ENCODE measurements around the gene UST. TPM values are rescaled to one million over a fixed set of nuclear protein-coding genes. Genes with fewer than 3 reads are reported as not detected.
A peak's percentile ranks its signal among the peaks of the same experiment; 100 is the strongest.
"Not testable (repeated sequence)": the region's sequence is repeated elsewhere in the genome, so short reads cannot be mapped to it uniquely, and the experiment has no call there.

Gene UST
- total and polyA plus RNA-seq, 2 experiments from 2014 or later: 2.9 to 4.0 TPM

- Histone ChIP-seq H3K4me3 (no peak overlapping the region), H3K4me1 (ENCODE audit: low read depth) (peaks cover 26% of the 10 kb centered on the region), H3K9me3 (ENCODE audit: low read depth) (no peaks in the 10 kb centered on the region), H3K27me3 (no peaks in the 10 kb centered on the region), H3K36me3 (no peaks in the 10 kb centered on the region), H3K27ac (peak overlapping the region; percentile 69)
- no peak for TF ChIP-seq CTCF (IDR thresholded peaks at IDR 0.05; ENCODE audit: low read depth, low read length)
- DNase-seq (ENCODE audit: low read depth in 1 of 2, low spot score in 1 of 2): peak in 1 of 2 donors; percentile 13
These were observed 14.7 kb downstream of the UST start for GRCh38 chr6:148761527-148762011.

GRCh38 chr6:148762231-148762630, 15.4 kb downstream of the UST start:
- Histone ChIP-seq H3K27ac (peak overlapping the region; percentile 69), H3K27me3 (no peaks in the 10 kb centered on the region), H3K4me3 (no peak overlapping the region), H3K4me1 (ENCODE audit: low read depth) (peaks cover 26% of the 10 kb centered on the region), H3K36me3 (no peaks in the 10 kb centered on the region), H3K9me3 (ENCODE audit: low read depth) (no peaks in the 10 kb centered on the region)
- no peak for DNase-seq (ENCODE audit: low read depth in 1 of 2, low spot score in 1 of 2)
- no peak for TF ChIP-seq CTCF (IDR thresholded peaks at IDR 0.05; ENCODE audit: low read depth, low read length)

GRCh38 chr6:148764259-148765020, 17.6 kb downstream of the UST start:
- H3K36me3 ChIP-seq; H3K4me3 ChIP-seq; DNase-seq (ENCODE audit: low read depth in 1 of 2, low spot score in 1 of 2); H3K9me3 ChIP-seq (ENCODE audit: low read depth); H3K27me3 ChIP-seq; H3K27ac ChIP-seq: not testable (repeated sequence)
- H3K4me1 ChIP-seq (ENCODE audit: low read depth): peaks cover 26% of the 10 kb centered on the region

- no peak for DNase-seq (ENCODE audit: low read depth in 1 of 2, low spot score in 1 of 2)
- Histone ChIP-seq H3K36me3 (no peaks in the 10 kb centered on the region), H3K4me3 (no peak overlapping the region), H3K4me1 (ENCODE audit: low read depth) (peaks cover 14% of the 10 kb centered on the region), H3K27me3 (no peaks in the 10 kb centered on the region), H3K9me3 (ENCODE audit: low read depth) (no peaks in the 10 kb centered on the region), H3K27ac (no peak overlapping the region)
- no peak for TF ChIP-seq CTCF (IDR thresholded peaks at IDR 0.05; ENCODE audit: low read depth, low read length)
These were observed 19.3 kb downstream of the UST start for GRCh38 chr6:148765898-148766808.

GRCh38 chr6:148768646-148769270, 21.9 kb downstream of the UST start:
- no peak for TF ChIP-seq CTCF (IDR thresholded peaks at IDR 0.05; ENCODE audit: low read depth, low read length)
- Histone ChIP-seq H3K36me3 (no peaks in the 10 kb centered on the region), H3K27ac (no peak overlapping the region), H3K27me3 (no peaks in the 10 kb centered on the region), H3K9me3 (ENCODE audit: low read depth) (no peaks in the 10 kb centered on the region), H3K4me3 (no peak overlapping the region), H3K4me1 (ENCODE audit: low read depth) (no peaks in the 10 kb centered on the region)
- DNase-seq (ENCODE audit: low read depth in 1 of 2, low spot score in 1 of 2): no peak

All from cardiac muscle cell (in vitro differentiated cells and primary cell).